GM18526 (cell line): ENCODE measurements around the gene RUSC1.

Source experiments
- POLR2A ChIP-seq: IDR thresholded peaks from 3 replicates; pipeline ENCODE4 v1.6.1; 2011; ENCODE audit not compliant: insufficient read length; ENCODE audit errors: extremely low read depth

The RUSC1 gene

DNA sequence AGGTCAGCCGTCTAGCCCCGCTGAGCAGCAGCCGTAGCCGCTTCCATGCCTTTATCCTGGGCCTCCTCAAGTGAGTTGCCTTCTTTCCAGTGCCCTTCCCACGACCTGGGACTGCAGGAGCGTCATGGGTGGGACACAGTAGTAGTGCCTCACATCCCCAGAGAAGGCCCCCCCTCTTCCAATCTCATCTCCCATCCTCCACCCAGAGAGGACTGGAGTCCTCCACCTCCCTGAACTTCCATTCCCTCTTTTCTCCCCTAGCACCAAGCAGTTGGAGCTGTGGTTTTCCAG lies 4.9 kb downstream of the RUSC1 start:
- TF ChIP-seq POLR2A = no peak

DNA sequence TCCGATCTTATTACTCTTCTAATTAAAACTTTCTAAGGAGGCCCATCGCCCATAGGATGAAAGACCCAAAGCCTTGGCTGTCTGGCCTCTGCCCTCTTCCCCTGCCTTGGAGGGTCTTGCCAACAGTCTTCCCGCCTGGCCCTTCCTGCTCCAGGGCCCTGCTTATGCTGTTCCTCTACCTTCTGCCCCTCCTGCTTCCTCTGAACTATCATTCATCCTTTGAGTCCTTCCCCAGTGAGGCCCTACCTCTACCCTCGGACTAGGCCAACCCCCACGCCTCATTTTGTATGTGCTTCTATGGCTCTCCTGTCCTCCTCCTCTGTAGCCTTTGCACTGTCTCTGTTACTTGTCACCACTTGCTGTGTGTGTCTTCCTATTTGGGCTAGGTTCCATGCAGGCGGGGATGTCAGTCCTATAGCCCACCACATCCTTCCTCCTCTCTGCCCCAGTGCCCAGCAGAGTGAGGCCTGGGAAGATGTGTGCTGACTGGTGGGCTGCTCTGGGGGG lies 5.4 kb downstream of the RUSC1 start:
- TF ChIP-seq POLR2A = no peak

DNA sequence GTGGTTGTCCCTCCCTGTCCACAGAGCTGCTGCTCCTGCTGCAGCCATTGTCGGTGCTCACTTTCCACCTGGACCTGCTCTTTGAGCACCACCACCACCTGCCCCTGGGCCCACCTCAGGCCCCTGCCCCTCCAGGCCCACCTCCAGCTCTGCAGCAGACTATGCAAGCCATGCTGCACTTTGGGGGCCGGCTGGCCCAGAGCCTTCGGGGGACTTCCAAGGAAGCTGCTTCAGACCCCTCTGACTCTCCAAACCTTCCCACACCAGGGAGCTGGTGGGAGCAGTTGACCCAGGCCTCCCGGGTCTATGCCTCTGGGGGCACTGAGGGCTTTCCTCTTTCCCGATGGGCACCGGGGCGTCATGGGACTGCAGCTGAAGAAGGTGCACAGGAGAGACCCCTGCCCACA lies 5.9 kb downstream of the RUSC1 start:
- no peak for TF ChIP-seq POLR2A

DNA sequence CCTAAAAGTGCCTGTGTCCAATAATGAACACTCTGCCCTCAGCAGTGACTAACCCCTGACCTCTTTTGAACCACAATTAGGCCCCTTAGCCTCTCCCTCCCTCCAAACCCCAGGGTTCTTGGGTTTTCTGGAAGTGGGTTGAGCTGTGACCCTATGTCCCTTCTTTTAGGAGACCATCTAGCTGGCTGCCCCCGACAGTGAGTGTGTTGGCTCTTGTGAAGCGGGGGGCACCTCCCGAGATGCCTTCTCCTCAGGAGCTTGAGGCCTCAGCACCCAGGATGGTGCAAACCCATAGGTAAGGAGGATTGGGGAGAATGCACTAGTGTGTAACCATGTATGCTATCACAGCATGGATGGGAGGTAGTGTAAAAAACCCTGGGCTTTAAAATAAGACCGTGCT lies 7.3 kb downstream of the RUSC1 start:
- TF ChIP-seq POLR2A = no peak

DNA sequence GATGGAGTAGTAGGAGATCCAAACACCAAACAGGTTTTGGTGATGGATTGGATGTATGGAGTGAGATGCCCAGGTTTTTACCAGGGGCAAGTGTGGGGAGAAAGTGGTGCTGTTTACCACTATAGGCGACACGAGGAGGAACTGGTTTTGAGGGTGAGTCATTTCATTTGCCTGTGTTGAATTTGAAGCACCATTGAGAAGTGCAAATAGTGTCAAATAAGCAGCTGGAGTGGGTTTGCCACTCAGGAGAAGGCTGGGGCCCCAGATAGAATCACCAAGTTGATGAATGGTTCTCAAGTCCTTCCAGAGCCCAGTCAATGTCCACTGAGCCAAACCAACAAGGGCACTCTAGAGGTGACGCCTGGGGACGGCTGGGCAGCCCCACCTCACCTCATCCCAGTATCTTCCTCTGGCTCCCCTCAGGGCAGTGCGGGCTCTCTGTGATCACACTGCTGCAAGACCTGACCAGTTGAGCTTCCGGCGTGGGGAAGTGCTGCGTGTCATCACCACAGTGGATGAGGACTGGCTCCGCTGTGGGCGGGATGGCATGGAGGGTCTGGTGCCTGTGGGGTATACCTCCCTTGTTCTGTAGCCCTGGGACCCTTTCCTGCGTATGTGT lies 9.4 kb downstream of the RUSC1 start:
- TF ChIP-seq POLR2A = no peak

DNA sequence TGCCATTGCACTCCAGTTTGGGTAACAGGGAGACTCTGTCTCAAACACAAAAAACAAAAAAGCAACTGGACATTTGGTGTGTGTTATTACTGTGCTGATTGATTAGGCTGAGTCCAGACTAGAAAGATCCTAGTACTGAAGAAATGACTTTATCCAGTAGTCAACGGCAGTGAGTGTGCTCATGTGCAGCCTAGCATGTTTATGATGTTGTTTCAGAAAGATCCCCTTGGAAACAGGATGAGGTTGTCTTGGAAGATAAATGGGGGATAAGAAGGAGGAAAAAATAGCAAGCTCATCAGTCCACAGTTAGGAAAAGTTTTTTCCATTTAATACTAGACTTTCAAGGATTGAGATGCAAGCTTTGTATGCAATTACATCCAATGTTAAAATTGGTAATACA lies 14.3 kb downstream of the RUSC1 start:
- no peak for TF ChIP-seq POLR2A

DNA sequence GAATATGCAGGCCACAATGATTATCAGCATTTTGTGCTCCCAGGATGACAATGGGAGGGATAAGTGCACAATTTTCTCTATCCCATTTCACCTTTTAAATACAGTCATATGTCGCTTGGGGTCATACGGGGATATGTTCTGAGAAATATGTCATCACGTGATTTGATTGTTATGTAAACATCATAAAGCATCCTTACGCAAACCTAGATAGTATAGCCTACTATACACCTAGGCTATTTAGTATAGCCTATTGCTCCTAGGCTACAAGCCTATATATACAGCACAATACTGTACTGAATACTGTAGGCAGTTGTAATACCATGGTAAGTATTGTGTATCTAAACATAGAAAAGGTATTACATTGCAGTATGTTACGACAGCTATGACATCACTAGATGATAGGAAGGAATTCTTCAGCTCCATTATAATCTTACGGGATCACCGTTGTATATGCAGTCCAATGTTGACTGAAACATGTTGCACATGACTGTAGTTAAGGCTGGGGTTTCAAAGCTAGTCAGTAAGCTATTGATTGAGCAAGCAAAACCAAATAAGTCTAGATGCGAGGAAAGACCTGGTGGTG lies 18.9 kb downstream of the RUSC1 start:
- TF ChIP-seq POLR2A = no peak

DNA sequence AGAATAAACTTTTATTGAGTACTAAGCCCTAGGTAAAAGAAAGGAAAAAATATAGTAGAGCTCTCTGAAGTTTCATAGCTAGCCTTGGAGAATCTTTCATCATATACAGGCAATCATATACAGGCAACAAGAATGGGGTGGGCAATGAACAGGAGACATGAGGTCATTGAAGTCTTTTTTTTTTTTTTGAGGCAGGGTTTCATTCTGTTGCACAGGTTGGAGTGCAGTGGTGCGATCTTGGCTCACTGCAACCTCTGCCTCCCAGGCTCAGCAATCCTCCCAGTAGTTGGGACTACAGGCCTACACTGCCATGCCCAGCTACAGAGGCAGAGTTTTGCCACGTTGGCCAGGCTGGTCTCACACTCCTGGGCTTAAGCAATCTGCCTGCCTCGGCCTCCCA lies 22.1 kb downstream of the RUSC1 start:
- no peak for TF ChIP-seq POLR2A

DNA sequence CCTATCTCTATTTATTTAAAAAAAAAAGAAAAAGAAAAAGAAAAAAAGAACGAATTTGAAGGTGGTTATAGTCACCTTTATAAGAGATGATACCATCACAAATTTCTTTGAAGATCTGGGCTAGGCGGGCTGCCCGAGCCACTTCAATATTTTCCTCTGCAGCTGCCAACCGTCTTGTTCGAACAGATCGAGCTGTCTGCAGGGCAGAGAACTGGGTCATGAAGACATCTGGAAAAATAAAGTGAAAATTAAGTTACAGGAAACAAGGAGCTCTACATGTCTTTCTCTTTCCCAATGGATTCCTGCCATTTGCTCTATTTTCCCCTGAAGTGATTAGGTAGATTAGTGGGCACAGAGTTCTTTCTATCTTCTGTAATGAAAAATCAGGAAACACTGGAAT lies 31.9 kb downstream of the RUSC1 start:
- no peak for TF ChIP-seq POLR2A

DNA sequence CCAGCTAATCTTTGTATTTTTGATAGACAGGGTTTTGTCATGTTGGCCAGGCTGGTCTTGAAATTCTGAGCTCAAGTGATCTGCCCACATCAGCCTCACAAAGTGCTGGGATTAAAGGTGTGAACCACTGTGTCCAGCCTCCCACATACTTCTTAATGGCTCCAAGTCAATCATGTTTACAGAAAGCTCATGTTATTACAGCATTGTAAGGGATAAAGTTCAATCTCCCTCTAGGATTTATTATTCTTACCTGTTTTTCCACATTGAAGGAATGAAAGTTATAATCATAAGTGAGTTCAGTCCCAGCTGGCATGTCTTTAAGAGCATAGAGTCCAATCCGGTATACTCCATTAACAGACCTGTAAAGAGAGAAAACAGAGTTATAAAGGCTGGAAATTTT lies 39.4 kb downstream of the RUSC1 start:
- no peak for TF ChIP-seq POLR2A

DNA sequence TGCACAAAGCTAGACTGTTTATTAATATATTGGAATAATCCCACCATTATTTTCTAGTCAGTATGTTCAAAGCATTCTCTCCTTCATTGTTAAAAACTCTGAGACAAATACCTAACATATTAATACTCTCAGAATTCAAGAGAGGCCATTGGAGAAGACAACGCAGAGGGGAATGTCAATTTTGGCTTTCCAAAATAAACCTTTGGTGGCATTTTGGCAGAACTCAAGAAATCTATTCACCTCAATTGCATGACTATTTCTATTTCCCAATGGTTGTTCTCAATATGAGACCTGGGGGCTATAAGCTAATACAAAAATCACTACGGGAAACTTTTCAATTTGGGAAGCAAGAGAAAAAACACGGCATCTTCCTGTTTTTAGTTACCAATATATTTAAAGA lies 58.5 kb downstream of the RUSC1 start:
- TF ChIP-seq POLR2A = no peak

DNA sequence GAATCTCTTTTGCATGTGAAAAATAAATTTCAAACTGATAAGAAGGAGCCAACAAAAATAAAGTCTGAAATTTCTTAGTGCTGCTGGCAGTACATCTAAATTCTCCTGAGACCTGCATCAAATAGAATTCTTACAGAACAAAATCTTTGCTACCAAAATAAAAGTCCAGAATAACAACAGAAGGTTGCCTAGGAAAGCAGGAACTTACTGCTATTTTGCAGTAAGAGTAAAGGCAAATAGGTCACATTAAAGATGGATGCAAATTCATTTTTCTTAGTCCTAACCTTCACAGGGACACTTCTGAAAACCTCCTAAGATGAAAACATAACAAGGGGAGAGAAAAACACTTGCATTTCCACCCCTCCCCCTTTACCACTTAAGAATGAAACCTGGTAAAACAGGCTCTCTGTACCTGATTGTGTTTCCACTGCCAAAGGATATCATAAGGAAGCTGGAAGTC lies 59.0 kb downstream of the RUSC1 start:
- TF ChIP-seq POLR2A = no peak
